MCF 10A (cell line): ENCODE results near the gene GRAMD1A. TPM values are rescaled to one million over a fixed set of nuclear protein-coding genes. Genes with fewer than 3 reads are reported as not detected.

Source experiments
- BruUV-seq: library from RNA; stranded (reverse); fragments of 400-500 nt; replicated peaks from 2 replicates; lab custom pipeline; 2021; lab: Mats Ljungman, UMichigan
- CTCF ChIA-PET: fragments of 300-600 bp; sonication (Branson Sonifier 250); formaldehyde crosslinking; extraction: SDS; loops from one replicate; lab custom pipeline; 2021; ENCODE audit warnings: antibody characterized with exemption, inconsistent platforms; lab: Yijun Ruan, JAX
- POLR2A ChIA-PET: fragments of 300-600, 350-650 bp; sonication (Branson Sonifier 250); formaldehyde crosslinking; extraction: SDS; loops from one replicate; lab custom pipeline; 2020; ENCODE audit warnings: antibody characterized with exemption, inconsistent platforms; lab: Yijun Ruan, JAX
- DNase-seq: peaks from one replicate; pipeline ENCODE4 v3.0.0-alpha.2; 2018; ENCODE audit not compliant: unreplicated experiment
- H3K27ac Mint-ChIP-seq: one replicate; pipeline ENCODE4 v1.8.0; 2022; ENCODE audit warnings: mild to moderate bottlenecking, low read depth, mixed read lengths; ENCODE audit not compliant: unreplicated experiment
- H3K27me3 Mint-ChIP-seq: one replicate; pipeline ENCODE4 v1.8.0; 2022; ENCODE audit warnings: mixed read lengths; ENCODE audit not compliant: insufficient read depth, unreplicated experiment
- H3K36me3 Mint-ChIP-seq: one replicate; pipeline ENCODE4 v1.8.0; 2022; ENCODE audit warnings: mild to moderate bottlenecking, moderate library complexity, mixed read lengths; ENCODE audit not compliant: insufficient read depth, unreplicated experiment
- H3K4me1 Mint-ChIP-seq: one replicate; pipeline ENCODE4 v1.8.0; 2022; ENCODE audit warnings: mixed read lengths; ENCODE audit not compliant: insufficient read depth, unreplicated experiment
- H3K4me3 Mint-ChIP-seq: one replicate; pipeline ENCODE4 v1.8.0; 2022; ENCODE audit warnings: mild to moderate bottlenecking, moderate library complexity, mixed read lengths; ENCODE audit not compliant: unreplicated experiment
- H3K9me3 Mint-ChIP-seq: one replicate; pipeline ENCODE4 v1.8.0; 2022; ENCODE audit warnings: mixed read lengths; ENCODE audit not compliant: unreplicated experiment
- intact Hi-C: fragments of 100-400 bp; cut with micrococcal nuclease; formaldehyde crosslinking; loops from 2 replicates; pipeline ENCODE4 v1.14.1; 2022
- total RNA-seq: library from RNA; stranded (reverse); gene quantifications from 2 replicates; pipeline ENCODE4 v1.2.3, GENCODE V29; 2022
- TF ChIP-seq, protein P1 (sequence below): fragments of 200-600 bp; IDR thresholded peaks from one replicate; pipeline ENCODE4 v1.8.0; 2022; ENCODE audit warnings: antibody characterized with exemption, mild to moderate bottlenecking; ENCODE audit not compliant: unreplicated experiment

GRAMD1A gene
- total RNA-seq, 1 experiment from 2014 or later: 48.1 TPM

DNA sequence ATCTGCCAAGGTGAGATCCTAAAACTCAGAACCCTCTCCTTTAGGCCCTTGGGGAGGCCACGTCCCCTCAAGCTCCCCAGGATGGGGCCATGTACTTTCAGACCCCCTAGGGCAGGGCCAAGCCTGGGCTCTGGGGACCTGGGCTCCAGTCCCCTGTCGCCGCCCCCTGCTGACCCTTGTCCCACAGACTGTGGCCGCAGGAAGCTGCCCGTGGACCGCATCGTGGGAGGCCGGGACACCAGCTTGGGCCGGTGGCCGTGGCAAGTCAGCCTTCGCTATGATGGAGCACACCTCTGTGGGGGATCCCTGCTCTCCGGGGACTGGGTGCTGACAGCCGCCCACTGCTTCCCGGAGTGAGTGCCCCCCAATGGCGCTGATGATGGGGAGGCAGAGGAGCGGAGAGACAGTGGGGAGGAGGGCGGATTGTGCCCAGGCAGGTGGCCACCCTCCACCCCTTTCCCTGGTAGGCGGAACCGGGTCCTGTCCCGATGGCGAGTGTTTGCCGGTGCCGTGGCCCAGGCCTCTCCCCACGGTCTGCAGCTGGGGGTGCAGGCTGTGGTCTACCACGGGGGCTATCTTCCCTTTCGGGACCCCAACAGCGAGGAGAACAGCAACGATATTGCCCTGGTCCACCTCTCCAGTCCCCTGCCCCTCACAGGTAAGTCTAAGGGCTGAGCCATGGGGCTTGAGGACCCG, 60.2 kb downstream of the GRAMD1A start:
- Mint-ChIP-seq H3K27me3 (peaks cover 18% of the 10 kb centered on the region), H3K36me3 (no peaks in the 10 kb centered on the region), H3K4me1 (no peaks in the 10 kb centered on the region), H3K4me3 (no peak overlapping the region), H3K27ac (no peak overlapping the region), H3K9me3 (no peaks in the 10 kb centered on the region)
- BruUV-seq: no TSS peak
- ChIA-PET POLR2A (interaction anchor here (0.6 kb wide), 1 partner anchor 954 kb away, joined by 3 read pairs; no protein-coding TSS in a partner anchor), CTCF (interaction anchor here (0.6 to 8.7 kb wide), 3 partner anchors 16 to 233 kb away, joined by 3 to 75 read pairs (median 4); partner anchors contain the start of gene HPN)
- TF ChIP-seq, protein P1, sequence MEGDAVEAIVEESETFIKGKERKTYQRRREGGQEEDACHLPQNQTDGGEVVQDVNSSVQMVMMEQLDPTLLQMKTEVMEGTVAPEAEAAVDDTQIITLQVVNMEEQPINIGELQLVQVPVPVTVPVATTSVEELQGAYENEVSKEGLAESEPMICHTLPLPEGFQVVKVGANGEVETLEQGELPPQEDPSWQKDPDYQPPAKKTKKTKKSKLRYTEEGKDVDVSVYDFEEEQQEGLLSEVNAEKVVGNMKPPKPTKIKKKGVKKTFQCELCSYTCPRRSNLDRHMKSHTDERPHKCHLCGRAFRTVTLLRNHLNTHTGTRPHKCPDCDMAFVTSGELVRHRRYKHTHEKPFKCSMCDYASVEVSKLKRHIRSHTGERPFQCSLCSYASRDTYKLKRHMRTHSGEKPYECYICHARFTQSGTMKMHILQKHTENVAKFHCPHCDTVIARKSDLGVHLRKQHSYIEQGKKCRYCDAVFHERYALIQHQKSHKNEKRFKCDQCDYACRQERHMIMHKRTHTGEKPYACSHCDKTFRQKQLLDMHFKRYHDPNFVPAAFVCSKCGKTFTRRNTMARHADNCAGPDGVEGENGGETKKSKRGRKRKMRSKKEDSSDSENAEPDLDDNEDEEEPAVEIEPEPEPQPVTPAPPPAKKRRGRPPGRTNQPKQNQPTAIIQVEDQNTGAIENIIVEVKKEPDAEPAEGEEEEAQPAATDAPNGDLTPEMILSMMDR: no peak
- DNase-seq: no peak
- intact Hi-C loops: loop anchor here (10.0 kb wide), 1 partner anchor 184 kb away; the partner anchor contains the start of gene LSR

DNA sequence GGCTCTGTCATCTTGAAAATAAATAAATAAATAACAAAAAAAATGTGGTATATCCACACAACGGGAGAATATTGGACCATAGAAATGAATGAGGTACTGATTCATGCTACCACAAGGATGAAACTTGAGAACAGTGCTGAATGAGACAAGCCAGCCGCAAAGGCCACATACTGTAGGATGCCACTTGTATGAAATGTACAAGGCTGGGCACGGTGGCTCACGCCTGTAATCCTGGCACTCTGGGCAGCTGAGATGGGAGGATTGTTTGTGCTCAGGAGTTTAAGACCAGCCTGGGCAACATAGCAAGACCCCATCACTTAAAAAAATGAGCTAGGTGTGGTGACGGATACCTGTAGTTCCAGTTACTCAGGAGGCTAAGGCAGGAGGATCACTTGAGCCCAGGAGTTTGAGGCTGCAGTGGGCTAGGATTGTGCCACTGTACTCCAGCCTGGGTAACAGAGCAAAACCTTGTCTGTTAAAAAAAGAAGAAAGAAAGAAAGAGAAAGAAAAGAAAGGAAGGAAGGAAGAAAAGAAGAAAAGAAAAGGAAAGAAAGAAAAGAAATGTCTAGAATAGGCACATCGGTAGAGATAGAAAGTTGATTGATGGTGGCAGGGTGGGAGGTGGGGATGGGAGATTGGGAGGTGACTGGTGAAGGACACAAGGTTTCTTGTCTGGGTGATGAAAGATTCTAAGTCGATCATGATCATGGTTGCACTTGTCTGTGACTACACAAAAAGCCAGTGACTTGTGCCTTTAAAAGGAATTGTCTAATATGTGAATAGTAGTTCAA, 61.7 kb downstream of the GRAMD1A start:
- DNase-seq: no peak
- no TSS peak for BruUV-seq
- H3K27me3 Mint-ChIP-seq: peaks cover 4% of the 10 kb centered on the region
- intact Hi-C loops: loop anchor here (10.0 kb wide), 1 partner anchor 183 kb away; the partner anchor contains the start of gene LSR
- H3K4me1 Mint-ChIP-seq: no peaks in the 10 kb centered on the region
- H3K4me3 Mint-ChIP-seq: no peak overlapping the region
- H3K9me3 Mint-ChIP-seq: no peaks in the 10 kb centered on the region
- H3K36me3 Mint-ChIP-seq: no peaks in the 10 kb centered on the region
- ChIA-PET CTCF (interaction anchor here (0.7 kb wide), 1 partner anchor 11 kb away, joined by 3 read pairs; no protein-coding TSS in a partner anchor), POLR2A (no interaction called here)
- TF ChIP-seq, protein P1: no peak
- no peak overlapping the region for H3K27ac Mint-ChIP-seq

DNA sequence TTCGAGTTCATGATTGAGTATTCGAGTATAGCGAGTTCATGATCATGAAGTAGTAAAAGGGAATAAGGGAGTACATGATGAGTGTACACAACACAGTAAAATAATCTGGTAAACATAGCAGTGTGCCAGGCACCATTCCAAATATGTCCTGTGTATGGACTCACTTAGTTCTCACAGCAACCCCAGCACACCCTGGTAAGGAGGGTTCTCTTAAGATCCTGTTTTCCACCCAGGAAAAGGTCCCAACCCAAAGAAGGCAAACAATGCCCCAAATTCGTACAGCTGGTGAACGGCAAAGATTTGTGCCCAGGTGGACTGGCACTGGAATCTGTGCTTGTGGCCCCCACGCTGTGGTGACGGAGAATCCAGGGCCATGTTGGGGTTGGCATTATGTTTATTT, 62.8 kb downstream of the GRAMD1A start:
- TF ChIP-seq, protein P1: no peak
- CTCF ChIA-PET: interaction anchor here (0.6 to 2.1 kb wide), 5 partner anchors 37 to 213 kb away, joined by 3 to 6 read pairs (median 4); no protein-coding TSS in a partner anchor
- intact Hi-C loops: loop anchor here (10.0 kb wide), 1 partner anchor 182 kb away; the partner anchor contains the start of gene LSR
- no peaks in the 10 kb centered on the region for H3K36me3 Mint-ChIP-seq
- BruUV-seq: no TSS peak
- H3K27me3 Mint-ChIP-seq: no peaks in the 10 kb centered on the region
- POLR2A ChIA-PET: interaction anchor here (1.4 kb wide), 1 partner anchor 62 kb away, joined by 5 read pairs; no protein-coding TSS in a partner anchor
- no peak overlapping the region for H3K27ac Mint-ChIP-seq
- DNase-seq: no peak
- H3K4me3 Mint-ChIP-seq: no peak overlapping the region
- no peaks in the 10 kb centered on the region for H3K9me3 Mint-ChIP-seq
- H3K4me1 Mint-ChIP-seq: no peaks in the 10 kb centered on the region
